ENCODE results near the gene INO80C. TPM values are rescaled to one million over a fixed set of nuclear protein-coding genes. Genes with fewer than 3 reads are reported as not detected.

The INO80C gene
- total RNA-seq, 1 donor from 2014 or later, result 11.3 TPM

DNA sequence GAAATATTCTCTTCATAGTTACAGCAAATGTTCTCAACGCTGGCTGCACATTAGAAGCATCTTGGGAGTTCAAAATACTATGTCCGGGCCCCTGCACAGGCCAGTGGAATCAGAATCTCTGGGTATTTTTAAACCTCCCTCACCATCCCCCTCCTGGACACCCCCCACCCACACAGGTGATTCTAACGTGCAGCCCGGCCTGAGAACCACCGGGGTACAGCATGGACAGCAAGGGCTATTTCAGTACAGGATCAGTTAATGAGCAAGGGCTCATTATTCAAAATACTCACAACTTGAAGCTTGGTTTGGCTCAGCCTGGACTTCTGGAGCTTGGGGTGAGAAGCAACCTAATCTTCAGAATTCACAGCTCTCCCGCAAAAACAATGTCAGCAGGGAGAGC, 31.4 kb downstream of the INO80C start:
- Histone ChIP-seq H3K4me3 (ENCODE audit: low read depth, low read length) (no peak overlapping the region), H3K27me3 (ENCODE audit: control insufficient read depth, insufficient read depth, low read length) (no peaks in the 10 kb centered on the region), H3K36me3 (ENCODE audit: control insufficient read depth, insufficient read depth, low read length) (no peaks in the 10 kb centered on the region)
- TF ChIP-seq, protein P1, sequence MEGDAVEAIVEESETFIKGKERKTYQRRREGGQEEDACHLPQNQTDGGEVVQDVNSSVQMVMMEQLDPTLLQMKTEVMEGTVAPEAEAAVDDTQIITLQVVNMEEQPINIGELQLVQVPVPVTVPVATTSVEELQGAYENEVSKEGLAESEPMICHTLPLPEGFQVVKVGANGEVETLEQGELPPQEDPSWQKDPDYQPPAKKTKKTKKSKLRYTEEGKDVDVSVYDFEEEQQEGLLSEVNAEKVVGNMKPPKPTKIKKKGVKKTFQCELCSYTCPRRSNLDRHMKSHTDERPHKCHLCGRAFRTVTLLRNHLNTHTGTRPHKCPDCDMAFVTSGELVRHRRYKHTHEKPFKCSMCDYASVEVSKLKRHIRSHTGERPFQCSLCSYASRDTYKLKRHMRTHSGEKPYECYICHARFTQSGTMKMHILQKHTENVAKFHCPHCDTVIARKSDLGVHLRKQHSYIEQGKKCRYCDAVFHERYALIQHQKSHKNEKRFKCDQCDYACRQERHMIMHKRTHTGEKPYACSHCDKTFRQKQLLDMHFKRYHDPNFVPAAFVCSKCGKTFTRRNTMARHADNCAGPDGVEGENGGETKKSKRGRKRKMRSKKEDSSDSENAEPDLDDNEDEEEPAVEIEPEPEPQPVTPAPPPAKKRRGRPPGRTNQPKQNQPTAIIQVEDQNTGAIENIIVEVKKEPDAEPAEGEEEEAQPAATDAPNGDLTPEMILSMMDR (IDR thresholded peaks at IDR 0.05; ENCODE audit: insufficient read depth, low read length, poor library complexity, severe bottlenecking), result no peak
- DNase-seq (ENCODE audit: low read depth), result no peak

DNA sequence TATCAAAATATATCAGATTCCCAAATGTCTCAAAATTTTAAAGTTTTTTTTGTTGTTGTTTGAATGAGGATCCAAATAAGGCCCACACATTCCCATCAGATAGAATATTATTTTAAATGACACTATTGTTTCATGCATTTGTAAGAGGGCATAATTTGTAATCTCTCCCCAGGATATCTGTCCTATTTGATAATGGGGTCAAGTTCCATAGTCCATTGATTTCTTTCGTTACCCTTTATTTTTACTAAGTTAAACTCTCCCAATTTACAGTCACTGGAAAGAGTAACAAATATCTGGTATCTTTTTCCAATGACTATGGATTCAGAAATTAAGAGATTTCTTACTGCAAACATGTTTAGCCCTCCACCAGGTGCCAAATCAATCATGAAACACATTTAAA, 32.4 kb downstream of the INO80C start:
- DNase-seq (ENCODE audit: low read depth), result no peak
- Histone ChIP-seq H3K36me3 (ENCODE audit: control insufficient read depth, insufficient read depth, low read length) (no peaks in the 10 kb centered on the region), H3K4me3 (ENCODE audit: low read depth, low read length) (no peak overlapping the region), H3K27me3 (ENCODE audit: control insufficient read depth, insufficient read depth, low read length) (no peaks in the 10 kb centered on the region)
- TF ChIP-seq, protein P1 (IDR thresholded peaks at IDR 0.05; ENCODE audit: insufficient read depth, low read length, poor library complexity, severe bottlenecking), result no peak

DNA sequence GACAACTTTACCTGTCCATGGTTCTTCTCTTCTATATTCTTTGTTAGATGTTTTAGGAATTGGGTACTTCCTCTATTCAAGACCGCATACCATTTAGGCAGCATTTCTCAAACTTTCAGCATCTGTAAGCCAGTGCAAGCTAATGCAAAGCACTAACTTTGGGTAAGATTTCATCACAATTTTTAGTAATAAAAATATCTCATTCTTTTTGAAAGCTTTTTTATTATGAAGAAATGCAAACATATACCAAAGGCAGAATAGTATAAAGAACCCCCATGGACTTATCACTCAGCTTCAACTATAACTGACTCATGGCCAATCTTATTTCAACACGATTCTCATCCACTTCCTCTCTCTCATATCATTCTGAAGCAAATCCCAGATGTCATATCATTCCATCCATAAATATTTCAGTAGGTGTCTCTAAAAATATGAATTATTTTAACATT, 32.9 kb downstream of the INO80C start:
- Histone ChIP-seq H3K36me3 (ENCODE audit: control insufficient read depth, insufficient read depth, low read length) (no peaks in the 10 kb centered on the region), H3K27me3 (ENCODE audit: control insufficient read depth, insufficient read depth, low read length) (no peaks in the 10 kb centered on the region), H3K4me3 (ENCODE audit: low read depth, low read length) (no peak overlapping the region)
- TF ChIP-seq, protein P1 (IDR thresholded peaks at IDR 0.05; ENCODE audit: insufficient read depth, low read length, poor library complexity, severe bottlenecking), result no peak
- no peak for DNase-seq (ENCODE audit: low read depth)

DNA sequence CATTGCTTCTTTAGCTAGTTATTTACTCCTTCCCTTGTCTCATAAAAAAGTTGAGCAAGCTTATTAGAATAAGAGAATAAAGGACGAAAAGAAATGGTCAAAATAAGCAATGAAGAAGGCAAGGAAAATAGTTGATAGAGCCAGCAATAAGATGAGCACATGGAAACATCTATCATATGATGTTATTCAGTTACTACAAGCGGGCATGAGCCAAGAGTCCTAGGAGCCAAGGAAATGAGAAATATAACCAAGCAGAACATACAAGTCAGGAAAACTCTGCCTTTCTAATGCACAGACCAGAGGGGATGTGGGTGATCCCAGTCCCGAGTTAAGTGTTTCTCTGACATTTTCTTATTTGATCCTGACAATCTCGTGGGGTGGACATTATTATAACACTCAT, 33.9 kb downstream of the INO80C start:
- no peak for DNase-seq (ENCODE audit: low read depth)
- no peak overlapping the region for H3K4me3 ChIP-seq (ENCODE audit: low read depth, low read length)
- no peaks in the 10 kb centered on the region for H3K36me3 ChIP-seq (ENCODE audit: control insufficient read depth, insufficient read depth, low read length)
- no peaks in the 10 kb centered on the region for H3K27me3 ChIP-seq (ENCODE audit: control insufficient read depth, insufficient read depth, low read length)
- TF ChIP-seq, protein P1 (IDR thresholded peaks at IDR 0.05; ENCODE audit: insufficient read depth, low read length, poor library complexity, severe bottlenecking), result no peak

DNA sequence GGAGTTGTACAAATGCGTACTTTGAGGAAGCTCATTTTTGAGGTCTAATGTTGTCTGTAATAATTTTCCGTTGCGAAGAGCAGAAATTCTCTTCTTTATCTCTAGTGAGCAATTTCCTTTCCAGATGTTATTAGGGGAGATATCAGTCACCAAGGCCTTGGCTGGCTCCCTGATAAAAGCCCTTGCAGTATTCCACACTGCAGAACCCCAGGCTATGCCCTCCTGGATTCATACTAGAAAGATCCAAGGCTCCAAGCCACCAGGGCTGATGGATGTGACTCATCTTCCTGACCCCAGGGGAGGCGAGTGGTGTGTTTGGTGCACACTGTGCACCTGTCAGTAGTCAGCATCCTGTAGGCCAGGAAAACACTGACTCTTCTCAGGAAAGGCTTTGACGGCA, 34.7 kb downstream of the INO80C start:
- no peak for DNase-seq (ENCODE audit: low read depth)

DNA sequence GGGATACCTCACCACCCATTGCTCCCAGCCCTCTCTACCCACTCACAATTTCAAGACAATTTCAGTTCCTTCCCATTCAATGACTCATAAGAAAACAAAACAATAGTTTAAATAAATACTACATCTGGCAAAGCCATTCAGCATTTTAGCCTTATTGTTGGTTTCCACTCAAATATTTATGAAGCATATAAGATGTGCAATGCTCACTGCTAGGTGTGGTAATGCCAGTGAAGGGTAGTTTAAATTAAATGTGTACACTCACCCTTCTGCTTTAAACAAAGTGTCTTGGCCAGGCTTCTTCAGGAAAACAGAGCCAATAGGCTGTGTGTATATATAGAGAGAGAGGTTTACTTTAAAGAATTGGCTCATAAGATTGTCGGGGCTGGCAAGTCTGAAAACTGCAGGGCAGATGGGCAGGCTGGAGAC, 37.0 kb downstream of the INO80C start:
- TF ChIP-seq, protein P1 (IDR thresholded peaks at IDR 0.05; ENCODE audit: insufficient read depth, low read length, poor library complexity, severe bottlenecking), result no peak
- no peak overlapping the region for H3K4me3 ChIP-seq (ENCODE audit: low read depth, low read length)
- DNase-seq (ENCODE audit: low read depth), result no peak
- no peaks in the 10 kb centered on the region for H3K36me3 ChIP-seq (ENCODE audit: control insufficient read depth, insufficient read depth, low read length)
- no peaks in the 10 kb centered on the region for H3K27me3 ChIP-seq (ENCODE audit: control insufficient read depth, insufficient read depth, low read length)

More for the DNA sequence above, 34.7 kb downstream of the INO80C start:
- Histone ChIP-seq H3K36me3 (ENCODE audit: control insufficient read depth, insufficient read depth, low read length) (no peaks in the 10 kb centered on the region), H3K4me3 (ENCODE audit: low read depth, low read length) (no peak overlapping the region), H3K27me3 (ENCODE audit: control insufficient read depth, insufficient read depth, low read length) (no peaks in the 10 kb centered on the region)
- TF ChIP-seq, protein P1 (IDR thresholded peaks at IDR 0.05; ENCODE audit: insufficient read depth, low read length, poor library complexity, severe bottlenecking), result no peak
